Neural cell (in vitro differentiated cells): ENCODE results near the gene PDLIM1. TPM values are rescaled to one million over a fixed set of nuclear protein-coding genes. Genes with fewer than 3 reads are reported as not detected.

Experiments used
- H2AFZ ChIP-seq: fragments of 200-600, 300-800 bp; sonication (generic), shearing (Covaris generic); 2 replicates; pipeline ENCODE4 v1.6.0; 2014; ENCODE audit warnings: low read depth, mild to moderate bottlenecking, antibody characterized with exemption, low read length, moderate library complexity
- H3F3A ChIP-seq: fragments of 200-600 bp; shearing (Covaris generic); 2 replicates; pipeline ENCODE4 v1.6.1; 2016; ENCODE audit warnings: mild to moderate bottlenecking, moderate library complexity, mixed read lengths, antibody characterized with exemption, low read length; ENCODE audit not compliant: insufficient read depth, poor library complexity, severe bottlenecking
- H3K27ac ChIP-seq: fragments of 200-600, 300-800 bp; sonication (generic), shearing (Covaris generic); 2 replicates; pipeline ENCODE4 v1.5.1; 2014; ENCODE audit warnings: mild to moderate bottlenecking, low read length, moderate library complexity
- H3K27me3 ChIP-seq: fragments of 300-800, 200-600 bp; sonication (generic), shearing (Covaris generic); 2 replicates; pipeline ENCODE4 v1.6.0; 2014; ENCODE audit warnings: mild to moderate bottlenecking, low read depth, low read length, moderate library complexity; ENCODE audit not compliant: insufficient read depth
- H3K36me3 ChIP-seq: fragments of 300-800, 200-600 bp; sonication (generic), shearing (Covaris generic); 2 replicates; pipeline ENCODE4 v1.5.1; 2014; ENCODE audit warnings: mild to moderate bottlenecking, antibody characterized with exemption, low read length, moderate library complexity; ENCODE audit not compliant: insufficient read depth
- H3K4me2 ChIP-seq: fragments of 300-800, 200-600 bp; sonication (generic), shearing (Covaris generic); 2 replicates; pipeline ENCODE4 v1.6.0; 2014; ENCODE audit warnings: mild to moderate bottlenecking, low read length
- H3K4me3 ChIP-seq: fragments of 300-800, 200-600 bp; sonication (generic), shearing (Covaris generic); 2 replicates; pipeline ENCODE4 v1.5.1; 2014; ENCODE audit warnings: mild to moderate bottlenecking, low read length, moderate library complexity
- H3K79me2 ChIP-seq: fragments of 200-600 bp; shearing (Covaris generic); replicated peaks from 2 replicates; pipeline ENCODE4 v1.6.0; 2014; ENCODE audit warnings: mild to moderate bottlenecking, low read length, moderate library complexity; ENCODE audit not compliant: insufficient read depth
- H3K9ac ChIP-seq: fragments of 300-800, 200-600 bp; sonication (generic), shearing (Covaris generic); 2 replicates; pipeline ENCODE4 v1.6.1; 2016; ENCODE audit warnings: mild to moderate bottlenecking, low read length, mixed read lengths
- H3K9me2 ChIP-seq: fragments of 200-600 bp; shearing (Covaris generic); 2 replicates; pipeline ENCODE4 v1.6.1; 2016; ENCODE audit warnings: mild to moderate bottlenecking, low read length, mixed read lengths; ENCODE audit not compliant: insufficient read depth
- H3K9me3 ChIP-seq: fragments of 200-600, 300-800 bp; sonication (generic), shearing (Covaris generic); 2 replicates; pipeline ENCODE4 v1.6.1; 2016; ENCODE audit warnings: mild to moderate bottlenecking, mixed run types, low read length, moderate library complexity, mixed read lengths
- H4K20me1 ChIP-seq: fragments of 200-600 bp; shearing (Covaris generic); 2 replicates; pipeline ENCODE4 v1.6.1; 2016; ENCODE audit warnings: mild to moderate bottlenecking, mixed run types; ENCODE audit not compliant: insufficient read depth
- CTCF ChIP-seq: fragments of 450-650 bp; IDR thresholded peaks from 2 replicates; pipeline ENCODE4 v1.5.1; 2014; ENCODE audit warnings: antibody characterized with exemption, mild to moderate bottlenecking, moderate library complexity; ENCODE audit not compliant: poor library complexity, severe bottlenecking
- EP300 ChIP-seq: fragments of 450-650 bp; conservative IDR thresholded peaks from 2 replicates; pipeline ENCODE4 v1.6.1; 2014; ENCODE audit warnings: antibody characterized with exemption, mild to moderate bottlenecking, moderate library complexity; ENCODE audit not compliant: poor library complexity, severe bottlenecking
- EZH2 ChIP-seq: fragments of 200-600, 300-800 bp; shearing (Covaris generic), sonication (generic); IDR thresholded peaks from 2 replicates; pipeline ENCODE4 v1.6.1; 2014; ENCODE audit warnings: antibody characterized with exemption, low read length, borderline replicate concordance, mild to moderate bottlenecking; ENCODE audit not compliant: insufficient read depth, poor library complexity, severe bottlenecking
- MXI1 ChIP-seq: fragments of 450-650 bp; conservative IDR thresholded peaks from 2 replicates; pipeline ENCODE4 v1.6.1; 2014; ENCODE audit warnings: antibody characterized with exemption, mild to moderate bottlenecking; ENCODE audit not compliant: poor library complexity, severe bottlenecking
- POLR2AphosphoS5 ChIP-seq: IDR thresholded peaks from 2 replicates; pipeline ENCODE4 v1.6.1; 2012
- polyA plus RNA-seq: library from polyadenylated mRNA; depleted of rRNA; stranded (reverse); fragments of >200 nt; gene quantifications from 2 replicates; pipeline ENCODE4 v1.2.3, GENCODE V29; 2014
- TF ChIP-seq, protein P1 (sequence below): IDR thresholded peaks from 2 replicates; pipeline ENCODE4 v1.6.1; 2012; ENCODE audit warnings: borderline replicate concordance

PDLIM1 gene
- polyA plus RNA-seq, 1 donor from 2014 or later: 1.0 TPM

GRCh38 chr10:95289921-95290421 lies 832 bp downstream of the PDLIM1 start:
- Histone ChIP-seq H3K9ac (peak overlapping the region; percentile 48), H2AFZ (no peak overlapping the region)

GRCh38 chr10:95289003-95289920 lies 1.5 kb downstream of the PDLIM1 start:
- no peaks in the 10 kb centered on the region for H3K9me3 ChIP-seq
- TF ChIP-seq POLR2AphosphoS5 (peak; percentile 83), EP300 (peak; percentile 38), CTCF (no peak)
- TF ChIP-seq, protein P1, sequence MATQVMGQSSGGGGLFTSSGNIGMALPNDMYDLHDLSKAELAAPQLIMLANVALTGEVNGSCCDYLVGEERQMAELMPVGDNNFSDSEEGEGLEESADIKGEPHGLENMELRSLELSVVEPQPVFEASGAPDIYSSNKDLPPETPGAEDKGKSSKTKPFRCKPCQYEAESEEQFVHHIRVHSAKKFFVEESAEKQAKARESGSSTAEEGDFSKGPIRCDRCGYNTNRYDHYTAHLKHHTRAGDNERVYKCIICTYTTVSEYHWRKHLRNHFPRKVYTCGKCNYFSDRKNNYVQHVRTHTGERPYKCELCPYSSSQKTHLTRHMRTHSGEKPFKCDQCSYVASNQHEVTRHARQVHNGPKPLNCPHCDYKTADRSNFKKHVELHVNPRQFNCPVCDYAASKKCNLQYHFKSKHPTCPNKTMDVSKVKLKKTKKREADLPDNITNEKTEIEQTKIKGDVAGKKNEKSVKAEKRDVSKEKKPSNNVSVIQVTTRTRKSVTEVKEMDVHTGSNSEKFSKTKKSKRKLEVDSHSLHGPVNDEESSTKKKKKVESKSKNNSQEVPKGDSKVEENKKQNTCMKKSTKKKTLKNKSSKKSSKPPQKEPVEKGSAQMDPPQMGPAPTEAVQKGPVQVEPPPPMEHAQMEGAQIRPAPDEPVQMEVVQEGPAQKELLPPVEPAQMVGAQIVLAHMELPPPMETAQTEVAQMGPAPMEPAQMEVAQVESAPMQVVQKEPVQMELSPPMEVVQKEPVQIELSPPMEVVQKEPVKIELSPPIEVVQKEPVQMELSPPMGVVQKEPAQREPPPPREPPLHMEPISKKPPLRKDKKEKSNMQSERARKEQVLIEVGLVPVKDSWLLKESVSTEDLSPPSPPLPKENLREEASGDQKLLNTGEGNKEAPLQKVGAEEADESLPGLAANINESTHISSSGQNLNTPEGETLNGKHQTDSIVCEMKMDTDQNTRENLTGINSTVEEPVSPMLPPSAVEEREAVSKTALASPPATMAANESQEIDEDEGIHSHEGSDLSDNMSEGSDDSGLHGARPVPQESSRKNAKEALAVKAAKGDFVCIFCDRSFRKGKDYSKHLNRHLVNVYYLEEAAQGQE: no peak
- no peaks in the 10 kb centered on the region for H4K20me1 ChIP-seq
- H3K9ac ChIP-seq: no peak overlapping the region
- no peak overlapping the region for H3K4me2 ChIP-seq
- H3K9me2 ChIP-seq: no peaks in the 10 kb centered on the region
- no peaks in the 10 kb centered on the region for H3K79me2 ChIP-seq
- peak overlapping the region; percentile 72 for H3K4me3 ChIP-seq
- no peaks in the 10 kb centered on the region for H3K36me3 ChIP-seq
- no peak overlapping the region for H2AFZ ChIP-seq
- no peaks in the 10 kb centered on the region for H3F3A ChIP-seq
- H3K27ac ChIP-seq: no peak overlapping the region
- H3K27me3 ChIP-seq: peaks cover 28% of the 10 kb centered on the region

More at GRCh38 chr10:95289921-95290421, 832 bp downstream of the PDLIM1 start:
- H3K27me3 ChIP-seq: peaks cover 33% of the 10 kb centered on the region
- no peak overlapping the region for H3K4me2 ChIP-seq
- TF ChIP-seq EP300 (no peak), CTCF (no peak), MXI1 (no peak), EZH2 (no peak)
- H3K27ac ChIP-seq: no peak overlapping the region
- no peaks in the 10 kb centered on the region for H3K36me3 ChIP-seq
- no peaks in the 10 kb centered on the region for H4K20me1 ChIP-seq
- peak overlapping the region; percentile 72 for H3K4me3 ChIP-seq
- H3F3A ChIP-seq: no peaks in the 10 kb centered on the region
- H3K9me2 ChIP-seq: no peaks in the 10 kb centered on the region
- H3K9me3 ChIP-seq: no peaks in the 10 kb centered on the region
- no peaks in the 10 kb centered on the region for H3K79me2 ChIP-seq
